Skin epidermis (tissue), 12 donors: ENCODE measurements around the gene PIP4K2A.

Experiments
- H3K27ac ChIP-seq, 21 experiments: fragments of 200-600 bp; sonication (generic) in 11 of 21; one replicate each; pipeline ENCODE4 v1.5.0; 2020; ENCODE audit warnings: mild to moderate bottlenecking in 3 of 21, inconsistent platforms in 2 of 21, moderate library complexity in 2 of 21
- H3K4me3 ChIP-seq, 7 experiments: fragments of 200-600 bp; sonication (generic) in 2 of 7; one replicate each; pipeline ENCODE4 v1.5.0; 2020; ENCODE audit warnings: inconsistent platforms in 2 of 7, mild to moderate bottlenecking in 2 of 7, moderate library complexity in 1 of 7

Gene PIP4K2A

GRCh38 chr10:22673785-22674572, 40.4 kb downstream of the PIP4K2A start:
- Histone ChIP-seq H3K27ac (peak overlapping the region in 1 of 21 experiments; percentile 49), H3K4me3 (no peak overlapping the region)

DNA sequence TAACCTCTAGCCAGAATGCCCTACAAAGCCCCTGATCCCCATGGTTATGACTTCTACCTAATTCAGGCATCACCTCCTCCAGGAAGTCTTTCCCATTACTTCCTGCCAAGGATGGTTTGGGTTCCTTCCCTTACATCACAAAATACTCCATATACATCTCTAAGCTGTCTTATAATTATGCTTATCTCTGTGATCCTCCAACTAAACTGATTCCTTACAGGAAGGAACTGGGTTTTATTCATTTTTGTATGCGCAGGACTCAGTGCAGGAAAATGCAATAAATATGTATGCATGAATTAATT, 41.3 kb downstream of the PIP4K2A start:
- H3K4me3 ChIP-seq: no peak overlapping the region
- peak overlapping the region in 3 of 21 experiments; percentile 5 to 51 (median 9) for H3K27ac ChIP-seq

GRCh38 chr10:22672319-22673090, 41.9 kb downstream of the PIP4K2A start:
- peak overlapping the region in 3 of 21 experiments; percentile 5 to 51 (median 9) for H3K27ac ChIP-seq

GRCh38 chr10:22670788-22671187, 43.6 kb downstream of the PIP4K2A start:
- H3K27ac ChIP-seq: peak overlapping the region in 2 of 21 experiments; percentile 24 to 69

More at GRCh38 chr10:22672319-22673090, 41.9 kb downstream of the PIP4K2A start:
- no peak overlapping the region for H3K4me3 ChIP-seq

GRCh38 chr10:22669163-22669711, 45.1 kb downstream of the PIP4K2A start:
- no peak overlapping the region for H3K4me3 ChIP-seq
- peak overlapping the region in 5 of 21 experiments; percentile 1 to 77 (median 21) for H3K27ac ChIP-seq

More at GRCh38 chr10:22670788-22671187, 43.6 kb downstream of the PIP4K2A start:
- no peak overlapping the region for H3K4me3 ChIP-seq

DNA sequence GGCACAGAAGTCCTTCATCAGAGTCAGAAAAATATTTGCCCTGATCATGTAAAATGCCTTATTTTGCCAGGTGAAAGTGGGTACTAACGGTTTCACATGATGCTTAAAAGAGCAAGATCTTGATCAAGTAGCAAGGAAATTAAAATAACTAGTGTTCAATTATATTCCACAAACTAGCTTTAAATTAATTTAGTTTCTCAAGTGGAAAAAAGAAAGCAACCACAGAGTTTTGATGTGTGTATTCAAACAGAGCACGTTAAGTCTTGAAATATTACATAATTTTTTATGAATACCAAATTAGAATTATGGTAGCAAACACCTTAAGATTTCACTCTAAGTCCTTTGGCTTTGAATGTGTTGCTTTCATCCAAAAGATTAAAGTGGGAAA, 47.3 kb downstream of the PIP4K2A start:
- H3K4me3 ChIP-seq: no peak overlapping the region
- peak overlapping the region in 5 of 21 experiments; percentile 45 to 77 (median 63) for H3K27ac ChIP-seq

- Histone ChIP-seq H3K4me3 (no peak overlapping the region), H3K27ac (peak overlapping the region in 6 of 21 experiments; percentile 45 to 77 (median 60))
These were observed 47.9 kb downstream of the PIP4K2A start for GRCh38 chr10:22666287-22667092.

GRCh38 chr10:22665329-22665728, 49.0 kb downstream of the PIP4K2A start:
- Histone ChIP-seq H3K4me3 (no peak overlapping the region), H3K27ac (peak overlapping the region in 1 of 21 experiments; percentile 77)

DNA sequence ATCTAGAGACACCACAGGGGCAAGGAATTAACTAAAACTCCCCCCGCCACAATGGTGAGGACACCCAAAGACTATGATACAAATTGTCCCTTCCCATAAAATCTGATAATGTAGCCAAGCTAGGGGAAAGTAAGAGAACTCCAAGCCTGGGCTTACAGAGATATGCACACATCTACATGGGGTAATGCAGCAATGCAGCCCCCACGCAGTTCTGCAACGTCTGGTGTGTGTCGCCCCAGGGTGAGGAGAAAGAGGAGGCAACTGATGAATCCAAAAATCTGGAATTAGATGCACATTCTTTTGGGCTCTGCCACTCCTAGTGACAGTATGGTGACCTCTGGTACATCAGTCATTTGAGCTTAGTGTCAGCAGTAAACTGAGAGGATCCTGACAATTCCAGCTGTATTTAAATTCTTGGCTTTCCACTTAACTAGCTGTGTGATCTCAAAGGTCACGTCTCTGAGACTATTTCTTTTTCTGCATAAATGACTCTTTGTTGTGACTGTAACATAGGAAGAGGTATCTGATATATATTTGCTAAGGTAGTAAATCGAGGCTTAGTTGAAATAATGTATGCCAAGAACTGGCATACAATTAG, 51.5 kb downstream of the PIP4K2A start:
- no peak overlapping the region for H3K27ac ChIP-seq

GRCh38 chr10:22659866-22660265, 54.5 kb downstream of the PIP4K2A start:
- H3K27ac ChIP-seq: no peak overlapping the region
- no peak overlapping the region for H3K4me3 ChIP-seq

More for the DNA sequence above, 51.5 kb downstream of the PIP4K2A start:
- no peak overlapping the region for H3K4me3 ChIP-seq

DNA sequence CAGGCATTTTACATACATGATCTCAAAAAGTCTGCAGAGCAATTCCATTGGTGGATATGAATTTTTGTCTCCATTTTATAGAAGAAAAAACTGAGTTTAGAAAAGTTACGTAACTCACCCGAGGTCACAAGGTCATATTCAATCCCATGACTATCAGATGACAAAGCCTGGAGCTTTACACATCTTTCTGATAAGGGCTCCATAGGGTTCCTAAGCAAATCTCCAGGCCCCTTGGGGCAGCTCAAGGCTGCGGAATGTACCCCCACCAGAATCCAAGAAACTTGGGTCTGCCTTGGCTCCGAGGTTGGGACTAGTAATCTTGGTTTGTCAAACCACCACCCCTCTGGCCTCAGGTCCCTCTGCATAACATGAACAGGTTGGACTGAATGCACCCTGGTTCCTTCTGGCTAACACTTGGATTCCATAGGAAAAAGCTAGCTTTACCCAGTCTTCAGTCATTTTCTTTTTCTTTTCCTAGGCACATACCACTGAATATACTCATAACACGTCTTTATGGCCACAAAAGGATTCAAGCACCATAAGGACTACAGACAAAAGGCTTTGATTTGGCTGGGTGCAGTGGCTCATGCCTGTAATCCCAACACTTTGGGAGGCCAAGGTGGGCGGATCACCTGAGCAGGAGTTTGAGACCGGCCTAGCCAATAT, 55.5 kb downstream of the PIP4K2A start:
- Histone ChIP-seq H3K4me3 (no peak overlapping the region), H3K27ac (peak overlapping the region in 1 of 21 experiments; percentile 86)

GRCh38 chr10:22657566-22658225, 56.7 kb downstream of the PIP4K2A start:
- no peak overlapping the region for H3K4me3 ChIP-seq
- peak overlapping the region in 4 of 21 experiments; percentile 6 to 86 (median 34) for H3K27ac ChIP-seq

GRCh38 chr10:22657024-22657423, 57.4 kb downstream of the PIP4K2A start:
- no peak overlapping the region for H3K4me3 ChIP-seq
- H3K27ac ChIP-seq: peak overlapping the region in 2 of 21 experiments; percentile 33 to 86

- Histone ChIP-seq H3K4me3 (no peak overlapping the region), H3K27ac (peak overlapping the region in 7 of 21 experiments; percentile 1 to 86 (median 71))
These were observed 58.3 kb downstream of the PIP4K2A start for GRCh38 chr10:22656036-22656435.

DNA sequence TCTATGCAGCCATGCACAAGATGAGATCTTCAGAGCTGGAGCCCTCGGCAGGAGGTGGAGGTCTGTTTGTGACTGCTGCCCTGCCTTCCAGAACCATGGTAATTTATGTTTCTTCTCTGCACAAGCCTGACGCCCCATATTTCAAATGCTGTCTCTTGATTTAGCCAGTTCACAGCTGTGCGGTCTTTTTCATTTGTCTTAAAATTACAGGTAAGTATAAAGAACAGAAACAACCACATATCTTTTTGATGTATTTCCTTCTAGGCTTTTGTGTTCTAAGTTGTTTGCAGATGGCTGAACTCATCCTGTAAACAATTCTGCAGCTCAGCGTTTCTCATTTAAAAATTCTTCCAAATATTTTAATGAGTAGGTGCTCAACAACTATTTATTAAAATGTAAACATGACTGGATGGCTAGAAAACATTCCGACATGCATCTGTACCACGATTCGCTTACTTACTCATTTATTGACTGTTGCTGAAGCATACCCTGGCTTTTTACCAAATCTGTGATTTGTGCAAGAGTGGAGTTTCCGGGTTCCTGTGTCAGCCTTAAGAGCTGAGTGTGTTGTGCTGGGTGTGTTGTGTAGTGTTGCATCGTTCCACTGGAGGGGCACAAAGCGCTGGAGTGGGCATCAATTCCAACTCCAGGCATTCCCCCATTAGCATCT, 58.9 kb downstream of the PIP4K2A start:
- Histone ChIP-seq H3K27ac (peak overlapping the region in 9 of 21 experiments; percentile 4 to 86 (median 54)), H3K4me3 (no peak overlapping the region)

GRCh38 chr10:22652988-22653481, 61.3 kb downstream of the PIP4K2A start:
- H3K27ac ChIP-seq: peak overlapping the region in 7 of 21 experiments; percentile 35 to 86 (median 59)
- no peak overlapping the region for H3K4me3 ChIP-seq

GRCh38 chr10:22651276-22651980, 63.0 kb downstream of the PIP4K2A start:
- Histone ChIP-seq H3K4me3 (no peak overlapping the region), H3K27ac (peak overlapping the region in 6 of 21 experiments; percentile 5 to 86 (median 60))
